ENCODE results near the gene PCBP2.

The PCBP2 gene

GRCh38 chr12:53495903-53496751 is 44.2 kb downstream of the PCBP2 start:
- no peak for DNase-seq

- DNase-seq = no peak
Observed at GRCh38 chr12:53496752-53497032, 44.8 kb downstream of the PCBP2 start.

- no peak for DNase-seq
Observed at GRCh38 chr12:53497461-53497860, 45.6 kb downstream of the PCBP2 start.

- no peak for DNase-seq
Observed at GRCh38 chr12:53498235-53498630, 46.3 kb downstream of the PCBP2 start.

GRCh38 chr12:53499266-53500141 is 47.6 kb downstream of the PCBP2 start, which contains the start of gene MAP3K12:
TSS of gene MAP3K12 (minus strand) at chr12:53499458. CDS start at chr12:53487391, 12,067 bp downstream.
- DNase-seq = peak; percentile 29

GRCh38 chr12:53500142-53500775 is 48.4 kb downstream of the PCBP2 start:
- peak; percentile 67 for DNase-seq

- DNase-seq = peak; percentile 99
Observed at GRCh38 chr12:53500776-53501614, 49.1 kb downstream of the PCBP2 start, which contains the start of gene TARBP2. TSS of gene TARBP2 (plus strand) at chr12:53501283. CDS start at chr12:53501409, 126 bp downstream.

- DNase-seq = no peak
Observed at GRCh38 chr12:53501615-53502181, 49.8 kb downstream of the PCBP2 start.

- DNase-seq = no peak
Observed at GRCh38 chr12:53502331-53502730, 50.4 kb downstream of the PCBP2 start.

- DNase-seq = no peak
Observed at GRCh38 chr12:53502983-53503728, 51.3 kb downstream of the PCBP2 start.

- no peak for DNase-seq
Observed at GRCh38 chr12:53504004-53504920, 52.4 kb downstream of the PCBP2 start.

GRCh38 chr12:53505086-53505485 is 53.2 kb downstream of the PCBP2 start:
- no peak for DNase-seq

GRCh38 chr12:53505555-53506449 is 53.9 kb downstream of the PCBP2 start:
- DNase-seq = no peak

GRCh38 chr12:53506450-53506785 is 54.5 kb downstream of the PCBP2 start:
- no peak for DNase-seq

GRCh38 chr12:53506881-53507602 is 55.1 kb downstream of the PCBP2 start, which contains the start of gene NPFF:
TSS of gene NPFF (minus strand) at chr12:53507484. CDS start at chr12:53507474, 10 bp downstream.
- DNase-seq = no peak

- no peak for DNase-seq
Observed at GRCh38 chr12:53507603-53507885, 55.6 kb downstream of the PCBP2 start.

GRCh38 chr12:53508534-53509170 is 56.8 kb downstream of the PCBP2 start:
- DNase-seq = peak; percentile 67

- DNase-seq = no peak
Observed at GRCh38 chr12:53510181-53510812, 58.4 kb downstream of the PCBP2 start.
